ACC112 (cell line): Measurements from ENCODE around the gene TRUB1.
"Not testable (repeated sequence)": the region's sequence is repeated elsewhere in the genome, so short reads cannot be mapped to it uniquely, and the experiment has no call there.

Source experiments
- H2AFZ ChIP-seq: fragments of 200-600 bp; sonication (generic); one replicate; pipeline ENCODE4 v1.6.0; 2017; ENCODE audit warnings: antibody characterized with exemption, low read length; ENCODE audit not compliant: unreplicated experiment
- H3K27ac ChIP-seq: fragments of 200-600 bp; sonication (generic); 2 replicates; pipeline ENCODE4 v1.5.1; 2014; ENCODE audit warnings: low read depth, mild to moderate bottlenecking, antibody characterized with exemption, low read length, moderate library complexity
- H3K27me3 ChIP-seq: fragments of 200-600 bp; sonication (generic); 2 replicates; pipeline ENCODE4 v1.6.1; 2014; ENCODE audit warnings: mild to moderate bottlenecking, antibody characterized with exemption, low read length, moderate library complexity, mixed read lengths; ENCODE audit not compliant: insufficient read depth
- H3K36me3 ChIP-seq: fragments of 200-600 bp; sonication (generic); 2 replicates; pipeline ENCODE4 v1.6.1; 2016; ENCODE audit warnings: mild to moderate bottlenecking, antibody characterized with exemption, low read length, moderate library complexity, mixed read lengths; ENCODE audit not compliant: insufficient read depth
- H3K4me1 ChIP-seq: fragments of 200-600 bp; sonication (generic); one replicate; pipeline ENCODE4 v1.6.1; 2016; ENCODE audit warnings: low read length, mixed read lengths; ENCODE audit not compliant: insufficient read depth, unreplicated experiment, control insufficient read depth
- H3K4me3 ChIP-seq: fragments of 200-600 bp; sonication (generic); 2 replicates; pipeline ENCODE4 v1.5.1; 2014; ENCODE audit warnings: mild to moderate bottlenecking, low read depth, low read length
- H3K79me2 ChIP-seq: fragments of 200-600 bp; sonication (generic); one replicate; pipeline ENCODE4 v1.6.0; 2016; ENCODE audit warnings: low read length; ENCODE audit not compliant: control insufficient read depth, unreplicated experiment, insufficient read depth

TRUB1 gene

GRCh38 chr10:114937962-114938855 is at the start of gene TRUB1:
TSS of gene TRUB1 (plus strand) at chr10:114938195. CDS start at chr10:114938254, 59 bp downstream.
- Histone ChIP-seq H3K79me2 (peaks cover 32% of the 10 kb centered on the region), H3K36me3 (peaks cover 10% of the 10 kb centered on the region; the same call in 1 of the 2 replicates), H3K4me3 (peak within 1 kb of the TSS; percentile 89), H2AFZ (peak within 1 kb of the TSS; percentile 98), H3K27me3 (no peaks in the 10 kb centered on the region), H3K4me1 (peaks cover 18% of the 10 kb centered on the region), H3K27ac (peak within 1 kb of the TSS; percentile 9; the same call in 1 of the 2 replicates)

DNA sequence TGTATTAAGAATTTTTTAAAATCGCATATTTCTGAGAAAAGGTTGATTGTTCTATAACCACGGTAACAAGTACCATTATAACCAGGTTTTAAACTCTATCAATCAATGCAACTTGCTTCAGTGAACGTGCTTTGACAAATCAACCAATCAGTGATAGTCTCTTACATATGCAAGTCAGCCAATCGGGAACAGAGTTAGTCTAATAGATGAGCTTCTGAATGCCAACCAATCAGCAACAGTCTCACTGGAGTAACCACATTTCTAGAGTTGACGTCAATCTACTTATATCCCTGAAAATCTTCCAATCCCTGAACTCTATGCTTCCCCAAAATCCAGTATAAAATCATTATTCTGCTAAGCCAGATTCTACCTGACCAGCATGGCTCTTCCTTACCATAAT is 44.7 kb upstream of the TRUB1 start:
- Histone ChIP-seq H3K36me3 (no peaks in the 10 kb centered on the region), H3K4me3 (no peak overlapping the region), H3K27me3 (no peaks in the 10 kb centered on the region), H2AFZ (no peak overlapping the region), H3K79me2 (no peaks in the 10 kb centered on the region), H3K27ac (no peak overlapping the region), H3K4me1 (no peaks in the 10 kb centered on the region)

DNA sequence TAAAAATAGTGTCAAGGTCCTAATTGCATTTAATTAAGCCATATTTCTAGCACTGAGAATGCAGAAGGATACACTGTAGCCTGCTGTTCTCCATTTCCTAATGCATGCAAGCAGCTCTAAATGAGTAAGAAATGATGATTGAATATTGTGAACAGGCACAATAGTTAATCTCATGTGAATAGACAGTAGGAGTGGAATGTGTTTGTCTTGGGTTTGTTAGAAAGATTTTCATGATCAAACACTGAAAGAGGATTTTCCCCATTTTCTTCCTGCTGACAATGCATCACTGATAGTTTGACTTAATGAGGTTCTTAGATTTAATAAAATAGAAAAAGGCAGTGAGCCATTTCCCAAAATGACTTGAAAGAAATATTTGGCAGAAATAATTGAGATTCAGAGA is 43.1 kb upstream of the TRUB1 start:
- H3K36me3 ChIP-seq = no peaks in the 10 kb centered on the region
- no peaks in the 10 kb centered on the region for H3K79me2 ChIP-seq
- H3K27ac ChIP-seq = no peak overlapping the region
- no peaks in the 10 kb centered on the region for H3K4me1 ChIP-seq
- no peak overlapping the region for H3K4me3 ChIP-seq
- H2AFZ ChIP-seq = no peak overlapping the region
- no peaks in the 10 kb centered on the region for H3K27me3 ChIP-seq

DNA sequence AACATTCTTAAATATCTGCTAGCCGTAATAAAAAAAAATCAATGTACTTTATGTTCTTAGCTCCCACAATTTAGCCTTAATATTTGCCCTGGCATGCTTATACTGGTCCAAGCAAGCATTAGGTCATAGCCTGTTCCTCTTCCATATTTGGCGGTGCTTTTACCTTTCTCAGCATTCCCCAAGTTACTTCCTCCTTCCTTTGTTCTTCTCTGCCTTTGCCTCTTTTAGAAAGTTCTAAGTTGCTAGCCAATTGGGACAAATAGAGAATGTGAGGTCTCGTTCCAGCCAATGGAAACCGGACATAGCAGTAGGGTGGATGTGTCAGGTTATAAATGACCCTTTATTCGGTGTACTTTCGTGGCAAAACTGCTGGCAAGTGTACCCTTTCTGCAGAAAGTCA is 41.0 kb upstream of the TRUB1 start:
- not testable (repeated sequence) for H3K4me1 ChIP-seq, H3K36me3 ChIP-seq, H3K4me3 ChIP-seq, H2AFZ ChIP-seq, H3K79me2 ChIP-seq, H3K27me3 ChIP-seq, H3K27ac ChIP-seq

DNA sequence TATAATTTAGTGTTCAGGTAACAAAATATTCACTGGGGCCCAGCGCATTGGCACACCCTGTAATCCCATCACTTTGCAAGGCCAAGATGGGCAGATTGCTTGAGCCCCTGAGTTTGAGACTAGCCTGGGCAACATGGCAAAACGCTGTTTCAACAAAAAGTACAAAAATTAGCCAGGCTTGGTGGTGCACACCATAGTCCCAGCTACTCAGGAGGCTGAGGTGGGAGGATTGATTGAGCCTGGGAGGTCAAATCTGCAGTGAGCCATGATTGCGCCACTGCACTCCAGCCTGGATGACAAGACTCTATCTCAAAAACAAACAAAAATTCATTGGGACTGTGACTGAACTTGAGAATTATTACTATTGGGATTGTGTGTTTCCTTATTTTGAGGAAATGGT is 40.4 kb upstream of the TRUB1 start:
- peaks cover 6% of the 10 kb centered on the region for H3K4me1 ChIP-seq
- no peaks in the 10 kb centered on the region for H3K36me3 ChIP-seq
- no peak overlapping the region for H3K27ac ChIP-seq
- H3K4me3 ChIP-seq = no peak overlapping the region
- no peaks in the 10 kb centered on the region for H3K79me2 ChIP-seq
- H3K27me3 ChIP-seq = no peaks in the 10 kb centered on the region
- no peak overlapping the region for H2AFZ ChIP-seq

DNA sequence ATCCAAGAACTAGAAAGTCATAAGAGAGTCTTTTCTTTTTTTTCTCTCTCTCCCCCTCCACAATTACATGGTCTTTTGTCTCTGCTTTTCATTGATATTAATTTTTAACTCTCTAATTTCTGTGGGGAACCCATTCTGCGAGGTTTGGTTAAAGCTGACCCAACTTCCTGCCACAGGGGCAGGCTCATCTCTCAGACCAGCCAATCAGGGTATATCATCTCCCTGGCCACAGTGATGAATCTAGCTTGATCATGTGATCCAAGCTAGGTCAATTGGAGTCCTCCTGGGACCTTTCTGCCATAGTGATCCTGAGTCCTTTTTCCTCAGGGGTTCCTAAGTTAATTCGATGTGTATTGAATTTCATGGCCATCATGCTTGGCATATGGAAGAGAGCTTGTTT is 38.0 kb upstream of the TRUB1 start:
- H3K4me1 ChIP-seq = peaks cover 7% of the 10 kb centered on the region
- no peak overlapping the region for H3K27ac ChIP-seq
- H3K27me3 ChIP-seq = no peaks in the 10 kb centered on the region
- H3K4me3 ChIP-seq = no peak overlapping the region
- no peak overlapping the region for H2AFZ ChIP-seq
- H3K36me3 ChIP-seq = no peaks in the 10 kb centered on the region
- H3K79me2 ChIP-seq = no peaks in the 10 kb centered on the region

DNA sequence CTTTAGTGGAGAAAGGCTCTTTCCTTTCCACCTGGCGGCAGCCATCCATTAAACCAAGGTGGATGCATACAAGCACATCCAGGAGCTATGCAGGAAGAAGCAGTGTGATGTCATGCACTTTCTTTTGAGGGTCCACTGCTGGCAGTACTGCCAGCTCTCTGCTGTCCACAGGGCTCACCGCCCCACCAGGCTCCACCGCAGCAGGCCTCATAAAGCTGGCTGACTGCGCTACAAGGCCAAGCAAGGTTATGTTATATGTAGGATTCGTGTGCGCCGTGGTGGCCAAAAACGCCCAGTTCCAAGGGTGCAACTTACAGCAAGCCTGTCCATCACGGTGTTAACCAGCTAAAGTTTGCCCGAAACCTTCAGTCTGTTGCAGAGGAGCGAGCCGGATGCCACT is 37.3 kb upstream of the TRUB1 start:
- no peak overlapping the region for H3K27ac ChIP-seq
- no peaks in the 10 kb centered on the region for H3K79me2 ChIP-seq
- H3K4me3 ChIP-seq = no peak overlapping the region
- H3K4me1 ChIP-seq = peaks cover 13% of the 10 kb centered on the region
- H3K36me3 ChIP-seq = no peaks in the 10 kb centered on the region
- no peak overlapping the region for H2AFZ ChIP-seq
- H3K27me3 ChIP-seq = no peaks in the 10 kb centered on the region

GRCh38 chr10:114902151-114902550 is 35.8 kb upstream of the TRUB1 start:
- H3K4me3 ChIP-seq = no peak overlapping the region
- no peak overlapping the region for H3K27ac ChIP-seq
- H3K36me3 ChIP-seq = no peaks in the 10 kb centered on the region
- no peaks in the 10 kb centered on the region for H3K79me2 ChIP-seq
- H3K27me3 ChIP-seq = no peaks in the 10 kb centered on the region
- no peak overlapping the region for H2AFZ ChIP-seq
- peaks cover 20% of the 10 kb centered on the region for H3K4me1 ChIP-seq

GRCh38 chr10:114905450-114905849 is 32.5 kb upstream of the TRUB1 start:
- Histone ChIP-seq H3K27me3 (no peaks in the 10 kb centered on the region), H3K27ac (no peak overlapping the region), H3K4me3 (no peak overlapping the region), H2AFZ (peak overlapping the region; percentile 36), H3K79me2 (no peaks in the 10 kb centered on the region), H3K36me3 (no peaks in the 10 kb centered on the region), H3K4me1 (peaks cover 21% of the 10 kb centered on the region)

- H3K27ac ChIP-seq = no peak overlapping the region
- H3K79me2 ChIP-seq = no peaks in the 10 kb centered on the region
- H3K4me1 ChIP-seq = peaks cover 19% of the 10 kb centered on the region
- H2AFZ ChIP-seq = no peak overlapping the region
- no peak overlapping the region for H3K4me3 ChIP-seq
- H3K36me3 ChIP-seq = no peaks in the 10 kb centered on the region
- no peaks in the 10 kb centered on the region for H3K27me3 ChIP-seq
These were observed 31.0 kb upstream of the TRUB1 start for GRCh38 chr10:114906981-114907380.

- no peaks in the 10 kb centered on the region for H3K36me3 ChIP-seq
- no peak overlapping the region for H3K27ac ChIP-seq
- H3K79me2 ChIP-seq = no peaks in the 10 kb centered on the region
- no peak overlapping the region for H3K4me3 ChIP-seq
- H3K4me1 ChIP-seq = peaks cover 15% of the 10 kb centered on the region
- no peaks in the 10 kb centered on the region for H3K27me3 ChIP-seq
- H2AFZ ChIP-seq = no peak overlapping the region
These were observed 29.1 kb upstream of the TRUB1 start for GRCh38 chr10:114908896-114909295.
